HG03139 (cell line): Measurements from ENCODE around the gene NCOR2.

Source experiments
- ATAC-seq: cut with Tn5 transposase; IDR thresholded peaks from one replicate; pipeline ENCODE4 v1.9.1; 2021; ENCODE audit not compliant: unreplicated experiment

The NCOR2 gene

GRCh38 chr12:124544983-124545382 lies 22.4 kb downstream of the NCOR2 start:
- no peak for ATAC-seq

- no peak for ATAC-seq
Measured at GRCh38 chr12:124544311-124544970, 23.0 kb downstream of the NCOR2 start.

- ATAC-seq = no peak
Measured at GRCh38 chr12:124543590-124544310, 23.7 kb downstream of the NCOR2 start.

GRCh38 chr12:124543052-124543589 lies 24.3 kb downstream of the NCOR2 start:
- ATAC-seq = no peak

- no peak for ATAC-seq
Measured at GRCh38 chr12:124542021-124542949, 25.1 kb downstream of the NCOR2 start.

GRCh38 chr12:124541322-124541721 lies 26.1 kb downstream of the NCOR2 start:
- ATAC-seq = no peak

- ATAC-seq = no peak
Measured at GRCh38 chr12:124539084-124540041, 28.0 kb downstream of the NCOR2 start.

- ATAC-seq = no peak
Measured at GRCh38 chr12:124538194-124539082, 29.0 kb downstream of the NCOR2 start.

GRCh38 chr12:124537525-124538193 lies 29.8 kb downstream of the NCOR2 start:
- no peak for ATAC-seq

- ATAC-seq = no peak
Measured at GRCh38 chr12:124536641-124537040, 30.8 kb downstream of the NCOR2 start.

- ATAC-seq = no peak
Measured at GRCh38 chr12:124534776-124535740, 32.4 kb downstream of the NCOR2 start.

GRCh38 chr12:124533456-124533855 lies 34.0 kb downstream of the NCOR2 start:
- no peak for ATAC-seq

- ATAC-seq = no peak
Measured at GRCh38 chr12:124532967-124533366, 34.4 kb downstream of the NCOR2 start.

GRCh38 chr12:124532331-124532750 lies 35.1 kb downstream of the NCOR2 start:
- ATAC-seq = no peak

- ATAC-seq = no peak
Measured at GRCh38 chr12:124531906-124532305, 35.5 kb downstream of the NCOR2 start.

- ATAC-seq = no peak
Measured at GRCh38 chr12:124531281-124531745, 36.1 kb downstream of the NCOR2 start.

GRCh38 chr12:124530637-124531263 lies 36.7 kb downstream of the NCOR2 start:
- ATAC-seq = no peak
